Ureter (tissue), 1 donor: ENCODE results near the gene UACA. TPM values are rescaled to one million over a fixed set of nuclear protein-coding genes. Genes with fewer than 3 reads are reported as not detected.
"Not testable (repeated sequence)": the region's sequence is repeated elsewhere in the genome, so short reads cannot be mapped to it uniquely, and the experiment has no call there.

ENCODE experiments used
- DNase-seq: peaks from one replicate; pipeline ENCODE4 v3.0.0-alpha.2; 2020; ENCODE audit warnings: low spot score
- total RNA-seq: library from RNA; stranded (reverse); gene quantifications from one replicate; pipeline ENCODE4 v1.2.4, GENCODE V29; 2023
- donor health status: DM: yes; HTN: yes; CAD: no.

UACA gene
- total RNA-seq, result 61.8 TPM

GRCh38 chr15:70763120-70763949 lies at the start of gene UACA:
Gene UACA, minus strand, starts transcription at chr15:70763558. Its CDS starts 151 bp downstream, at chr15:70763407.
- DNase-seq, result peak; percentile 98

GRCh38 chr15:70812827-70813364 lies 49.5 kb upstream of the UACA start:
- DNase-seq, result no peak

GRCh38 chr15:70810916-70811578 lies 47.7 kb upstream of the UACA start:
- no peak for DNase-seq

GRCh38 chr15:70806992-70807712 lies 43.8 kb upstream of the UACA start:
- peak; percentile 57 for DNase-seq

GRCh38 chr15:70804388-70804787 lies 41.0 kb upstream of the UACA start:
- DNase-seq, result not testable (repeated sequence)

- no peak for DNase-seq
Observed at GRCh38 chr15:70802629-70803028, 39.3 kb upstream of the UACA start.

GRCh38 chr15:70801109-70801508 lies 37.8 kb upstream of the UACA start:
- DNase-seq, result no peak

GRCh38 chr15:70799667-70800450 lies 36.5 kb upstream of the UACA start:
- DNase-seq, result no peak

GRCh38 chr15:70797464-70797863 lies 34.1 kb upstream of the UACA start:
- no peak for DNase-seq

- DNase-seq, result no peak
Observed at GRCh38 chr15:70796516-70797310, 33.4 kb upstream of the UACA start.

- DNase-seq, result no peak
Observed at GRCh38 chr15:70795311-70795665, 31.9 kb upstream of the UACA start.

GRCh38 chr15:70794596-70795310 lies 31.4 kb upstream of the UACA start:
- DNase-seq, result no peak

- DNase-seq, result no peak
Observed at GRCh38 chr15:70793694-70794093, 30.3 kb upstream of the UACA start.

GRCh38 chr15:70792171-70792573 lies 28.8 kb upstream of the UACA start:
- no peak for DNase-seq

- no peak for DNase-seq
Observed at GRCh38 chr15:70791259-70791658, 27.9 kb upstream of the UACA start.

- DNase-seq, result no peak
Observed at GRCh38 chr15:70789213-70789612, 25.9 kb upstream of the UACA start.

GRCh38 chr15:70788114-70789049 lies 25.0 kb upstream of the UACA start:
- DNase-seq, result no peak

GRCh38 chr15:70786996-70787395 lies 23.6 kb upstream of the UACA start:
- DNase-seq, result no peak

GRCh38 chr15:70783610-70784022 lies 20.3 kb upstream of the UACA start:
- DNase-seq, result no peak
